GM23338 (cell line): ENCODE results near the gene ATF5. TPM values are rescaled to one million over a fixed set of nuclear protein-coding genes. Genes with fewer than 3 reads are reported as not detected.

Experiments used
- ATAC-seq: fragments of 200-7000 bp; cut with Tn5 transposase; 3 replicates; pipeline ENCODE4 v1.9.1; 2020
- DNase-seq: peaks from one replicate; pipeline ENCODE4 v3.0.0-alpha.2; 2015; ENCODE audit warnings: low spot score
- H2AFZ ChIP-seq: fragments of 200-600 bp; sonication (generic); 2 replicates; pipeline ENCODE4 v1.8.0; 2016; ENCODE audit warnings: antibody characterized with exemption, mild to moderate bottlenecking, moderate library complexity
- H3F3A ChIP-seq: fragments of 200-600 bp; sonication (generic); replicated peaks from 2 replicates; pipeline ENCODE4 v1.8.0; 2017; ENCODE audit warnings: antibody characterized with exemption, mixed run types, low read depth
- H3K27ac ChIP-seq: fragments of 200-600 bp; sonication (generic); 2 replicates; pipeline ENCODE4 v1.6.1; 2016; ENCODE audit warnings: low read depth
- H3K27me3 ChIP-seq: fragments of 200-600 bp; sonication (generic); 2 replicates; pipeline ENCODE4 v1.8.0; 2016; ENCODE audit warnings: mild to moderate bottlenecking, mixed run types, moderate library complexity; ENCODE audit not compliant: insufficient read depth
- H3K36me3 ChIP-seq: fragments of 200-600 bp; sonication (generic); 2 replicates; pipeline ENCODE4 v1.8.0; 2016; ENCODE audit warnings: mild to moderate bottlenecking; ENCODE audit not compliant: insufficient read depth
- H3K4me1 ChIP-seq: fragments of 200-600 bp; sonication (generic); 2 replicates; pipeline ENCODE4 v1.8.0; 2016; ENCODE audit warnings: mild to moderate bottlenecking, moderate library complexity; ENCODE audit not compliant: insufficient read depth
- H3K4me2 ChIP-seq: fragments of 200-600 bp; sonication (generic); 2 replicates; pipeline ENCODE4 v1.7.1; 2017; ENCODE audit warnings: mixed run types
- H3K4me3 ChIP-seq: fragments of 200-600 bp; sonication (generic); 2 replicates; pipeline ENCODE4 v1.6.1; 2016; ENCODE audit warnings: mixed run types
- H3K79me2 ChIP-seq: fragments of 200-600 bp; sonication (generic); replicated peaks from 2 replicates; pipeline ENCODE4 v1.8.0; 2017; ENCODE audit warnings: mild to moderate bottlenecking; ENCODE audit not compliant: insufficient read depth
- H3K9me2 ChIP-seq: fragments of 200-600 bp; sonication (generic); 2 replicates; pipeline ENCODE4 v1.8.0; 2017; ENCODE audit not compliant: insufficient read depth
- H4K20me1 ChIP-seq: fragments of 200-600 bp; sonication (generic); replicated peaks from 2 replicates; pipeline ENCODE4 v1.8.0; 2017; ENCODE audit warnings: mild to moderate bottlenecking; ENCODE audit not compliant: insufficient read depth
- H3K27ac Mint-ChIP-seq: 2 replicates; pipeline ENCODE4 v1.8.0; 2020; ENCODE audit warnings: inconsistent platforms, mild to moderate bottlenecking, moderate library complexity, mixed read lengths
- H3K27me3 Mint-ChIP-seq: 3 replicates; pipeline ENCODE4 v1.8.0; 2022; ENCODE audit warnings: low read depth, mild to moderate bottlenecking, moderate library complexity, mixed read lengths, inconsistent platforms; ENCODE audit not compliant: insufficient read depth, poor library complexity
- H3K36me3 Mint-ChIP-seq: 3 replicates; pipeline ENCODE4 v1.8.0; 2021; ENCODE audit warnings: low read depth, mild to moderate bottlenecking, inconsistent platforms, moderate library complexity, mixed read lengths
- H3K4me1 Mint-ChIP-seq: 3 replicates; pipeline ENCODE4 v1.8.0; 2020; ENCODE audit warnings: mild to moderate bottlenecking, inconsistent platforms, mixed read lengths
- H3K4me3 Mint-ChIP-seq: 3 replicates; pipeline ENCODE4 v1.8.0; 2021; ENCODE audit warnings: moderate library complexity, mild to moderate bottlenecking, inconsistent platforms, mixed read lengths
- H3K9me3 Mint-ChIP-seq: 3 replicates; pipeline ENCODE4 v1.8.0; 2020; ENCODE audit warnings: moderate library complexity, mild to moderate bottlenecking, inconsistent platforms, mixed read lengths
- CREB1 ChIP-seq: fragments of 250-450 bp; sonication (Bioruptor Pico); IDR thresholded peaks from 2 replicates; pipeline ENCODE4 v1.5.0; 2020; ENCODE audit warnings: low read depth, mild to moderate bottlenecking, moderate library complexity
- CTCF ChIP-seq, 2 experiments: fragments of 200-600 bp in 1 of 2; sonication (generic) in 1 of 2; conservative IDR thresholded peaks; 2 replicates each; pipeline versions ENCODE4 v1.5.1 to v1.6.1; 2016 to 2017; ENCODE audit warnings: antibody characterized with exemption in 2 of 2, low read depth in 2 of 2, mild to moderate bottlenecking in 2 of 2, moderate library complexity in 1 of 2
- EZH2phosphoT487 ChIP-seq: fragments of 200-600 bp; sonication (generic); IDR thresholded peaks from one replicate; pipeline ENCODE4 v1.8.1; 2018; ENCODE audit warnings: antibody characterized with exemption; ENCODE audit not compliant: unreplicated experiment
- JUNB ChIP-seq: IDR thresholded peaks from one replicate; pipeline ENCODE4 v1.6.1; 2016; ENCODE audit warnings: antibody characterized with exemption; ENCODE audit not compliant: unreplicated experiment
- NANOG ChIP-seq: IDR thresholded peaks from 2 replicates; pipeline ENCODE4 v1.6.1; 2016; ENCODE audit warnings: antibody characterized with exemption, borderline replicate concordance
- REST ChIP-seq: IDR thresholded peaks from one replicate; pipeline ENCODE4 v1.6.1; 2018; ENCODE audit warnings: antibody characterized with exemption; ENCODE audit not compliant: unreplicated experiment
- STAT1 ChIP-seq: IDR thresholded peaks from one replicate; pipeline ENCODE4 v1.6.1; 2016; ENCODE audit warnings: antibody characterized with exemption; ENCODE audit not compliant: unreplicated experiment
- ZNF114 ChIP-seq: fragments of 250-450 bp; sonication (Bioruptor Pico); IDR thresholded peaks from 2 replicates; pipeline ENCODE4 v1.5.0; 2020; ENCODE audit warnings: mild to moderate bottlenecking, moderate library complexity
- ZNF331 ChIP-seq: fragments of 250-450 bp; sonication (Bioruptor Pico); IDR thresholded peaks from 2 replicates; pipeline ENCODE4 v1.5.0; 2020; ENCODE audit warnings: low read depth, mild to moderate bottlenecking, moderate library complexity
- ZNF462 ChIP-seq: fragments of 250-450 bp; sonication (Bioruptor Pico); IDR thresholded peaks from 2 replicates; pipeline ENCODE4 v1.5.0; 2020; ENCODE audit warnings: mild to moderate bottlenecking, moderate library complexity
- polyA plus RNA-seq: library from polyadenylated mRNA; unstranded; fragments of >200 nt; fragmentation: Nextera tagmentation; extraction: Ambion mirVana; gene quantifications from 2 replicates; pipeline ENCODE4 v1.2.1, GENCODE V29; 2016
- total RNA-seq: library from RNA; depleted of rRNA; stranded (reverse); fragments of >200 nt; shearing (Covaris generic); gene quantifications from 2 replicates; pipeline ENCODE4 v1.2.3, GENCODE V29; 2014

The ATF5 gene
- total and polyA plus RNA-seq, 2 experiments from 2014 or later, result 7.4 to 9.6 TPM

GRCh38 chr19:49977076-49977475 lies 48.1 kb downstream of the ATF5 start (continued):
- TF ChIP-seq CTCF (conservative IDR thresholded peaks at IDR 0.05; ENCODE audit: low read depth in 2 of 2) (no peak), STAT1 (no peak), ZNF114 (CRISPR knock-in tag) (no peak), ZNF331 (CRISPR knock-in tag) (no peak), JUNB (no peak)

DNA sequence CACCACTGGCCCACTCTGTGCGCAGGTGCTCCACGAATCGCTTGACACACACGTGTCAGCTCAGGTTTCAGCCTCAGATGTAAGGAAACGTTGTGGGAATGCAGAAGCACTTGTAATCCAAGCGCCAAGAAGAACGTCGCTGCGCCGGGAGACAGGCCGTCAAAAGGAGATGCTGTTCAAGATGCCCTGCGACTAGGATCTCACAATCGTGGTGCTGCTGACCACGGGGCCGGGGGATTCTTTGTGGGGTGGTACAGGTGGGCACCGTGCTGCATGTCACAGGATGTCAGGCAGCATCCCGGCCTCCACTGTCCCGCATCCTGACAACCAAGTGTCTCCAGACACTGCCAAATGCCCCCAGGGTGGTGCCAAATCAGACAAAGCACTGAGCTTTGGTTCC lies 48.9 kb downstream of the ATF5 start:
- H3K4me3 ChIP-seq, result no peak overlapping the region
- no peaks in the 10 kb centered on the region for H3K27me3 ChIP-seq
- no peak overlapping the region for H2AFZ ChIP-seq
- Mint-ChIP-seq H3K27me3 (peaks cover 8% of the 10 kb centered on the region), H3K4me3 (no peak overlapping the region), H3K9me3 (no peaks in the 10 kb centered on the region; the same call in 2 of the 3 replicates), H3K4me1 (no peaks in the 10 kb centered on the region), H3K27ac (no peak overlapping the region), H3K36me3 (no peaks in the 10 kb centered on the region; the same call in none of the 3 replicates)
- ATAC-seq, result no peak
- no peaks in the 10 kb centered on the region for H4K20me1 ChIP-seq
- no peak for DNase-seq
- no peaks in the 10 kb centered on the region for H3K79me2 ChIP-seq
- no peaks in the 10 kb centered on the region for H3F3A ChIP-seq
- no peaks in the 10 kb centered on the region for H3K4me1 ChIP-seq
- no peak overlapping the region for H3K27ac ChIP-seq
- no peaks in the 10 kb centered on the region for H3K36me3 ChIP-seq
- H3K9me2 ChIP-seq, result no peaks in the 10 kb centered on the region
- H3K4me2 ChIP-seq, result no peak overlapping the region
- TF ChIP-seq CREB1 (CRISPR knock-in tag) (no peak), ZNF331 (CRISPR knock-in tag) (no peak), REST (no peak), STAT1 (no peak), NANOG (no peak), ZNF462 (CRISPR knock-in tag) (no peak), JUNB (no peak), CTCF (conservative IDR thresholded peaks at IDR 0.05; ENCODE audit: low read depth in 2 of 2) (no peak), EZH2phosphoT487 (no peak)
